UCSD-AML1 (cell line): ENCODE results near the gene KRTAP10-1.
"Not testable (repeated sequence)": the region's sequence is repeated elsewhere in the genome, so short reads cannot be mapped to it uniquely, and the experiment has no call there.

ENCODE experiments used
- DNase-seq: peaks from one replicate; lab custom pipeline; 2025; ENCODE audit not compliant: unreplicated experiment; lab: John Stamatoyannopoulos, UW

The KRTAP10-1 gene

DNA sequence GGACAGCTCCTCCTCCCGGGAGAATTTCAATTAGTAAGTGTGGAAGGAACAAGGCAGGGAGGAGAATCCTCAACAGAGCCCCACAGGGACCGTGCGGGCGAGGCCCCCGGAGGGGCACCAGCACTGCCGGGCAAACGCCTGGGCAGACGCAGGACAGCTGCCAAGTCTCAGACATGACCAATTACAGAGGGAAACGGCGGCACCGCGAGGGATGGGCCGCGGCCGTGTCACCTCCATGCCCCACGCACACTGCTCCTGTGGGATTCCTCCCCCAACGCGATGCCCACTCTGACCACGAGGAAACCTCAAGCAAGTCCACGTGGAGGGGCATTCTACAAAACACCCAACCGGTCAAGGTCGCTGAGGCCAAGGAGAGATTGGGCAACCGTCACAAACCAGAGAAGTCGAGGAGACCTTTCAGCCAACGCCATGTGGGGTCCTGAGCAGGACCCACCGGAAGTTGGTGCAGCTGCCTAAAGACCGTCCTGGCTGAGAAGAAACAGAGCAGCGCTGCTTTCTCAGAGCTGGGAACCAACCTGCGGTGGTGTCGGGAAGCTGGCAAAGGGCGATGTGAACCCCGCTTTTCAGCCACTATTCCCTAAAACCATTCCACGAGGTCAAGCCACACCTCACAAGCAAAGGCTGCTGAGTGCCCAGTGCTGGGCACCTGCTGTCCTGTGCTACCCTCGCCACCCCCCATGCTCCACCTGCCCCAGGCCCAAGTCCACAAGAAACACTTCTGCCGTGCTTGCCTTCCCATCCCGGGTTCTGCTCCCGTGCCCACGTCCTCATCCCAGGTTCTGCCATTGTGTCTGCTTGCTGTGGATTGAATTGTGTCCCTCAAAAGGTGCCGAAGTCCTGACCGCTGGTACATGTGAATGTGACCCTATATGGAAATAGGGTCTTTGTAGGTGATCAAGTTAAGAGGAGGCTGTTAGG, 32.1 kb upstream of the KRTAP10-1 start:
- DNase-seq: no peak

DNA sequence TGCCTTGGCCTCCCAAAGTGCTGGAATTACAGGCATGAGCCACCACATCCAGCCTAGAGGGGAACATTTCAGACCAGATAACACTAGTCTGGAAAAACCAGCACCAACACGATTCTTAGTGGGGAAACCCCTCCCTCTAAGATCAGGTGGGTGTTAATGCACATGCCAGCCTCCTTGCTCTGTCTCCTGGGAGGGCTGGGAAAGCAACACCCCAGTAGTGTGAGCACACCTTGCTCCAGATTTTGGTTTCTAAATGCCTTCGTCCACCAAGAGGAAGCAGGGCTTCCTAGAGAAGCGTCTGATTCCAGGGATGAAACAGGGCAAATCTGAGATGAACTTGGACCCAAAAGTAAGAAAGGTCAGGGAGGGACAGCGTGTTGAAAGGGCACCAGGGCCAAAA, 31.3 kb upstream of the KRTAP10-1 start:
- DNase-seq: no peak

DNA sequence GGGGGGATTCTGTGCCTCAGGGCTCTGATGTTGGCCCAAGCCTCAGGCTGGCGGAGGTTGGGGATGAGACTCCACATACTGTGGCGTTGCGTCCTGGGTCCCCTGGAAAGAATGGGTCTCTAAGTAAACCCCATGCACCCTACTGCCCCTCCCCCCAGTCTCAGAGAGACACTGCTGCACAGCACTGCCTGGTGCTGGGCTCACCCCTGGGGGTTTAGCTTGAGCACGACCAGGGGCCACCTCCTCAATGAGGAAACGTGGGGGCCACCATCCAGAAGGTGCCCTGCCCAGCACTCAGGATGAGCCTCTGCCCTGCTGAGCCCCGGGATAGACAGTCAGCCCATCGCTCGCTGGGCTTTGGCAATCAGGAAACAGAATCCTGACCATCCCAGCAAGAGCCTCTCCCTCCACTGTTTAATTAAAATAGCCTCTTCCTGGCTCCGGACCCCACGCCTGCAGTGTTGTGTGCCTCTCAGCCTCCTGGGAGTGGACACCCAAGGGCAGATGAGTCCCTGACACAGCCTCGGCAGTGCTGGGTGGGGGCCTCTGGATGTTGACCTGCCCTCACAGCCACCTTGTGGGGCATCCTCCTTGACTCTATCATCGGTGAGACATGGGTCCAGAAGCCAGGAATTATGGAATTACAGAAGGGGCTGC, 30.0 kb upstream of the KRTAP10-1 start:
- no peak for DNase-seq

DNA sequence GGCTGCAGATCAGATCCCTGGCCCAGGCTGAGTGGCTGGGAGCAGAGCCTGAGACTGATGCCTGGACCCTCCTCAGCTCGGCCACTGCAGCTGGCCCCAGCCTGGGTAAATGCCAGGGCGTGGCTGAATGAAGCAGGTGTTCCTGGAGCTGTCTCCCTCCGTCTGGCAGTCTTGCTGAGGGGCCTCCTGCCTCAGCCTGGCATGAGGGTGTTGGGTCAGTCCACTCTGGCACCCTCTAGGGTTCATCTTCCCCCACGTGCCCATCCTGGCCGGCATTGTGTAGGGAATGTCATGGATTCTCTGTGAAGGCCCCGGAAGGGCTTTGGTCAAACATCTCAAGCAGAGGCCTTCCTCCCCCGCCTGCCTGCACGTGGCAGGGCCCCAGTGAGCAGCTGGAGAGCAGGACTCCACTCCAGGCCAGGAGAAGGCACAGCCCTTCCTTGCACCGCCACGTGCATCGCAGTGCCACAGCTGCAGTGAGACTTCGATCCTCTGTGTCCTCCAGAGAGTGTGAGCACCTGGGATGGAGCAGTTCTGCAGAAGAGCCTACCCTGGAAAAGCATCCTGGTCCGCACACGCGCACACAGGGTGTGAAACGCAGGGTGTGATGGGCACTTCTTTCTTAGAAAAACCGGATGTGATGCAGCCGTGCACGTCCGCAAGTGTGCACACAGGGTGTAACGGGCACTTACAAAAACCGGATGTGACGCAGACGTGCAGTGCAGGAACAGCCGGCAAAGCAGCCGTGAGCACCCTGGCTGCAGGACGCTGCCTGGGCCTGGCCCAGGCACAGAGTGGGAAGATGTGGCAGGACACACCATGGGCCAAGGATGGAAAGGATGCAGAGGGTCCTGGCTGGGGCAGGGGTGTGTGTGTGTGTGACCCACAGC, 28.9 kb upstream of the KRTAP10-1 start:
- DNase-seq: no peak

DNA sequence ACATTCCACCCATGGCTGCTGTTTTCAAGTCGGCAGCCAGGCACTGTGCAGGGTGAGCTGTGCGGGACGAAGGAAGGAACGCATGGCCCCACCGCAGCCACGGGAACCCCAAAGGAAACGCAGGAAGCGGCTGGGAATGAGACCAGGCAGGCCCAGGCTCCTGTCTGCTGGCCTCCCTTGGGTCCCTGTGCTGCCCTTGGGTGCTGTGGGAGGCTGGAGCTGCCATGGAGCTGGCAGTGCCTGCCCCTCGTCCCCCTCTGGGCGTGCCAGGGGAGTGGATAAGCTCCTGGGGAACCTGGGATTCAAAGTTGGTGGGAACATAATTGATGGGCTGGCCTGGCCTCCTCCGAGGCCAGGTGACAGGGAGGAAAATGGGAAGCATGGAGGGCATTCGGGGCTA, 28.3 kb upstream of the KRTAP10-1 start:
- no peak for DNase-seq

DNA sequence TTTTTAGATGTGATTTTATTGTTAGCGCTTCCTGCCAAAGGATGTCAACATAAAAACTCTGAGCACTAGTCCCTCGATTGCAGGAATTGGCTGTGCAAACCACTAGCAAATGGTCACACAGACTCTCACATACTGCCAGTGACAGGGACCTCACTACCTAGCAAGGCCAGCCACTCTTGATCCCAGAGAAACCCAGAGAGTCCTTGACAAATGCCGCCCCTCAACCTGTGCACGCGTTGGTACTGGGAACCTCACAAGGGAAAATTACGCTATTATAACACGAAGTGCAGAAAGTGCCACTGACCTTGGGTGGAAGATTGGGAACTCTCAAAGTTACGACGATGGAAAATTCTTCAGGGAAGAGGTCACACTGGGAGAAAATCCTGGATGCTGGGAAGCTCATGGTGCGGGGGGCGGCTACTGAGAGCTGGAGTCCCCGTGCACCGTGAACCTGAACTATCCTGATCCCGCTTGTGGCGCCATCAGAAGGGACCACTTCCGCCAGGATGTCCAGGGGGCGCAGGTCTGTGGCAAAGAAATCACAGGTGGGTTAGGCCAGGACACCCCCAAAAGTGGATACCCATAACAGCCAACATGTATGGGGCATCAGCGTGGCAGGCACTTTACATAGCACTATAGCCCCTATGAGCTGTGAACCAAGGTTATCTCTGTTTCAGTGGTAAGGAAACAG, 27.6 kb upstream of the KRTAP10-1 start:
- no peak for DNase-seq

DNA sequence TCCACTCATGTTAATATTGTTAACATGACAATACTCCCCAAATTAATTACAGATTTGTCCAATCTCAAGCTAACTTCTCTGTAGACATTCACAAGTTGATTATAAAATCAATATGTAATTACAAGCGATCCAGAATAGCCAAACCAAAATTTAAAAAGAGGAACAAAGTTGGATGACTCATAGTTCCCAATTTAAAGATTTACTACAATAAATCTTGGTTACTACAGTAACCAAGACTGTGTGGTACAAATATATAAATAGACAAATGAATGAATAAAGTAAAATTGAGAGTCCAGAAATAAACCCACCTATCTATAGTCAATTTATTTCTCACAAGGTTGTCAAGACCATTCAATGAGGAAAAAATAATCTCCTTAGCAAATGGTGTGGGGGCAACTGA, 26.4 kb upstream of the KRTAP10-1 start:
- DNase-seq: no peak

DNA sequence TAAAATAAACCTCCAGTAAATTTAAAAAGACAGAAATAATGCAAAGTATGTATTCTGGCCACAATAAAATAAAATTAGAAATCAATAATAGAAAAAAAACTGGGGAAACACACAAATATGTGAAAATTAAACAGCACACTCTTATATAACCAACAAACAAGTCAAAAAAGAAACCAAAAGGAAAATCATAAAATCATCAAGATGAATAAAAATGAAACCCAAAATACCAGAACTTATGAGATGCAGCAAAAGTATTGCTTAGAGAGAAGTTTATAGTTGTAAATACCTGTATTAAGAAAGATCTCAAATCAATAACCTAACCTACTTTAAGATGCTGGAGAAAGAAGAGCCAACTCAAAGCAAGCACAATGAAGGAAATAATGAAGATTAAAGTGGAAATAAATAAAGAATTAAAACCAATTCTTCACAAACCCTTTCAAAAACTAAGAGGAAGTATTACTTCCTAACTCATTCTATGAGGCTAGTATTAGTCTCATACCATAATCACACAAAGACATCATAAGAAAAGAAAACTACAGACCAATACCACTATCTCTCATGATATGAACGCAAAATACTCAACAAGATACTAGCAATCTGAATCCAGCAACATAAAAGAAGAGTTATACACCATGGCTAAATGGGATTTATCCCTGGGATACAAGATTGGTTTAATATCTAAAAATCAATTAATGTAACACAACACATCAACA, 25.0 kb upstream of the KRTAP10-1 start:
- no peak for DNase-seq

DNA sequence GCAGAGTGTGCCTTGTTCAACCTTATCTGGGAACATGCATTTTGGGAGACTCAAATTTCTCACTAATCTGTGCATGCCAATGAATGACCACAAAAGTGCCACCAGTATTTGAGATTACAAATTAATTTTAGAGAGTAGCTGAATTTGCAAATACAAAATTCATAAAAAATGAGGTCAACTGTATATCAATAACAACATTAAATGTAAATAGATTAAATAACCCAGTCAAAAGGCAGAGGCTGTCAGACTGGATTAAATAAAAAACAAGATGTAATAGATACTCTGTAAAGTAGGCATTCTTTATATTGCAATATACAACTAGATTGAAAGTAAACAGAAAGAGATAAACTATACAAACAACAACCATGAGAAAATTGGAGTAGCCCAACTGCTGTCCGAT, 24.1 kb upstream of the KRTAP10-1 start:
- DNase-seq: no peak

DNA sequence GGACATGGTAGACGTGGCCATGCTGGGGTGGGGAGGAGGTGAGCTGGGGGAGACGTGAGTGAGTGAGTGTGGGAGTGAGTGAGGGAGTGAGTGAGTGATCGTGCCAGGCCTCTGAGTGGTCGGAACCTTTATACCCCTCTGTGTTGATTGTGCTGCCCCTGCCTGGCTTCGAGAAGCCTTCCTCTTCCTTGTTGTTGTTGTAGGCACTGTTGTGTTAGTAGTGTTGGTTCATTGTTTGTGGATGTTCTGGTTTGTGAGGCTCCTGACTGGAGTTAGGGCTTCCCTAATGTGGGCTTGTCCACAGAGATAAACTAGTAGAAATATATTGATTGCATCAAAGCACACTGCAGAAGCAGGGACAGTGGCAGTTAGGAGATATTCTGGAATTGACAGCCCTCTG, 18.7 kb upstream of the KRTAP10-1 start, which contains the start of gene KRTAP10-3:
Gene KRTAP10-3, minus strand, starts transcription at position 101 of the 400 bp plus-strand sequence. Its CDS starts 80 bp downstream, at position 21.
- DNase-seq: no peak

DNA sequence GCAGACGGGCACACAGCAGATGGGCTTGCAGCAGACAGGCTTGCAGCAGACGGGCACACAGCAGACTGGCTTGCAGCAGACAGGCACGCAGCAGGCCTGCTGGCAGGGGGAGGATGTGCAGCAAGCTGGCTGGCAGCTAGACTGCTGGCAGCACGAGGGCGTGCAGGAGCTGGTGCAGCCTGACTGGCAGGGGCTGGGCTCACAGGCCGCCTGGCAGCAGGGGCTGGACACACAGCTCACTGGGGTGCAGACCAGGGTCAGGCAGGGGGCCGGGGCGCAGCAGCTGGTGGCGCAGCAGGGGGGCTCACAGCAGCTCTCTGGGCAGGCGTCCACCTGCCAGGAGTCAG, 18.3 kb upstream of the KRTAP10-1 start:
- DNase-seq: not testable (repeated sequence)

DNA sequence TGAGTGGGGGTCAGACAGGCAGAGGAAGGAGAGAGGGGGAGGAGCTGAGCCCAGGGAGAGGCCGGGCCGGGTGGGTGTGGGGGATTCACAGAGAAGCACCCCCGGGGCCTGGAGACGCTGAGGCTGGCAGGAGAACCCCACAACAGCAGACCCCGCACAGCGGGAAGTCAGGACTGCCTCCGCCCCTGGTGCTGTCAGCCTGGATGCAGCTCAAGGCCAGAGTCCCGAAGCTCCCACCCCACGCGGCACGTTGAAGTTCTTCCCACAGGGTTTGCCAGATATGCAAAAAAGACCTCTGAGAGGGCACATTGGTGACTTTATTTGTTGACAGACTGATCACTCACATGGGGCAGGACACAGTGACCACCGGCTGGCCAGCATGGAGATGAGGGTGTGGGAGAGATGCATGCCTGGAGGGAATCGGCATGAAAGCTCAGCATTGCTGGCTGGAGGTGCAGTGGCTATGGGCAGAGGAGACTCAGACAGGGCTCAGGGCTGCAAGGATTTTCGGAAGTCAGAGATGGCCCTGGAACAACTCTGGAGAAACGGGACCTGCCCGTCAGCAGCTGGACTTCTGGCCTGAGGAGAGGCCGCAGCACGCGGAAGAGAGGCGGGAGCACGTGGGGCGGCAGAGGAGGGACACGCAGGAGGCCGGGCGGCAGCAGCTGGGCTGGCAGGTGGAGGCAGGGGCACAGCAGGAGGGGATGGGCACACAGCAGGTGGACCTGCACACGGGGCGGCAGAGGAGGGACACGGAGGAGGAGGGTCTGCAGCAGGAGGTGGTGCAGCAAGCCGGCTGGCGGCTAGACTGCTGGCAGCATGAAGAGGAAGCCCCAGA, 17.7 kb upstream of the KRTAP10-1 start:
- DNase-seq: no peak

DNA sequence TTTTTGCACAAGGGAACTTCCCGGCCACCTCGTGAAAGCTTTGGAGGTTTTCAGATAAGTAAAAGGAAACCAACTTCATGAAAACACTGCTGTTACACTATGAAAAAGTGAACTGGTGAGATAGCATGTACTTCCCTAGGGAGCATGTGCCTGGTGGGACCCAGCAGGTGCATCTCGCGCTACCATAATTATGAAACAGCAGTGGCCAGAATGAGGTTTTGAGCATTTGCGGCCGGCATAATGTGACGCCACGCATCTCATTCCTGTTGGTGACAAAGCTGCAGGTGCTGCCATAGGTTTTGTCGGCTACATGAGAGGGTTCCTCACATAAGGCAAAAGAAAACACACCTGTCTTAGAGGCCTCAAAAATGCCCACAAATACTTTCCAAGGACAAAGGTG, 16.9 kb upstream of the KRTAP10-1 start:
- no peak for DNase-seq

DNA sequence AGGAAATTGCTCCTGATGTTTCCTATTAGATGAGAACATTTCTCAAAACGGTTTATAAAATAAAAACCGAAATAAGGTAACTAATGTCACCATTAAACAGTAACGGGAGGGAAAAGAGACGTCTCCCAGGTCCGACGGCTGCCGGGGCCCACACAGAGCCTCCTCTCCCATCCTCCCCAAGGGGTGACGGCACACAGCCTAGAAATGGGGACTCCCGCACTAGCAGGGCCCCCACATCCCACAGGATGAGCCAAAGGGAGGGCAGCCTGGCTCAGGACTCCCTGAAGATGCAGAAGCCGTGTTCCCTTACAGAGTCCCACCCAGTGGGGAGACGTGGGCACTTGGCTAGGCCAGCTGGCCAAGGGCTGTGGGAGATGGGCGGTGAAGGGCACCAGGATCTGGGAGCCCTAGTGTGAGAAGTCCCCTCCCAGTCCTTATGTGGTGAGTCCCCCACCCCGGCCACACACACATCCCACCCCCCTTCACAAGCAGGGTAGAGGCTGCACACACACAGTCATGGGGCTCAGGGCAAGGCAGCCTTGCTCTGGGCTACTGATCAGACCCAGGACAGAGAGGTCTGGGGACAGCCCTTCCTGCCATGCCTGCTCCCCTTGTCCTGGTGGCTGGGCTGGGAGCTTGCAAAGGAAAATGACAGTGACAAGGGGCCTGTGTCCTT, 15.3 kb upstream of the KRTAP10-1 start:
- DNase-seq: no peak

DNA sequence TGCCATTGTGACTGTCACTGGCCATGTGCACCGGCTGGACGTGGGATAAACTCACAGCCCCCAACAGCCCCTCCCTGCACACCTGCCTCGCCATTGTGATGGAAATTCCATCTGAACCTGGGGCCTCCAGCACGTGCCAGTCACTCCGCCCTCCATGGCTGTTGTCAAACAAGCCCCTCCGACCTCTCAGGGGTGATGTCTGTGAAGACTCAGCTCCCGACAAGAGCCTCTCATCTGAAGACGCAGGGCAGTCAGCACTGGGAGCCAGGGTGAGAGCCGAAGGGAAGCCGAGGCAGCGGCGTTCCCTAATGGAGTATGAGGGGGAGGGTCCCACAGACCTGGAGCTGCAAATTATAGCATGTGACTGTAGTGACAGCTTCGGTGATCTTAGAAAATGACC, 12.7 kb upstream of the KRTAP10-1 start:
- no peak for DNase-seq

DNA sequence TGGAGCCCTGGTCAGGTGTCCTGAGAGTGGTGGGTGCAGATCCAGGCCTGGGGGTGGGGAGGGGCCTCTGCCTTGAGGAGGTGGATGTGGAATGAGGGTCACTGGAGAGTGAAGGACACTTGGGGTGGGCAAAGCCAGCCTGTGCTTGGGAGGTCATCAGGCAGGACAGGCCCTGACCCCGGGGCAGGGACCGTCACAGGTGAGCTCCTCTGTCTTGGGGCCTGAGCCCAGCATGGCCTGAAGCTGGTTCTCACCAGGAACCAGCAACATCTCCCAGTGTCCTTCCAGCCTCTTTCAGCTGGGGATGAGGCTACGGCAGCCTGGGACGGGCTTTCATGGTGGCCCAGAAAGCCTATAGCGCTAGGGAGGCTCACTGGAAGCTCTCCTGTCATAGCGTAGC, 12.1 kb upstream of the KRTAP10-1 start:
- DNase-seq: no peak

DNA sequence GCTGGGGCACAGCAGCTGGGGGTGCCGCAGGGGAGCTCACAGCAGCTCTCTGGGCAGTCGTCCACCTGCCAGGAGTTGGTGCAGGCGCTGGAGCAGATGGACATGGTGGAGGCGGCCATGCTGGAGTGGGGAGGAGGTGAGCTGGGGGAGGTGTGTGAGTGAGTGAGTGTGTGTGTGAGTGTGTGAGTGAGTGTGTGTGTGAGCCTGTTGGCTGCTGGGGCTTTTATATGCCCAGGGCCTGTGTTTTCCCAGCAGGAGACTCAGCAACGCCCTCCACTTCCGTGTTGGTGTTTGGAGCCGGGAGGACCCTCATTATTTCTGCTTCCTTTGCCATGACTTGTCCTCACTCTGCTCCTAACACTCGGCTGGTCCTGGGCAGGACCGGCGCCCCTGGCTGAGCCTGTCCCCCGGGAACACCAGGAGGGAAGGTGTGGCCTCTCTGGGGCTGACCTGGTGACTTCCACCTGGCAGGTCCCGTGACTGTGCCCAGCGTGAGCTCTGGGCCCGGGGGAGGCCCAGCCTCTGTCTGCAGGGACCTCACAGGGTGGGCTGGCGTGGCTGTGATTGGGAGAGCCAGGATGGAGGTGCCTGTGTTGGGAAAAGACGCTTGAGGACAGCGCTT, 11.5 kb upstream of the KRTAP10-1 start, which contains the start of gene KRTAP10-2:
Gene KRTAP10-2, minus strand, starts transcription at position 166 of the 622 bp plus-strand sequence. Its CDS starts 47 bp downstream, at position 119.
- DNase-seq: no peak

DNA sequence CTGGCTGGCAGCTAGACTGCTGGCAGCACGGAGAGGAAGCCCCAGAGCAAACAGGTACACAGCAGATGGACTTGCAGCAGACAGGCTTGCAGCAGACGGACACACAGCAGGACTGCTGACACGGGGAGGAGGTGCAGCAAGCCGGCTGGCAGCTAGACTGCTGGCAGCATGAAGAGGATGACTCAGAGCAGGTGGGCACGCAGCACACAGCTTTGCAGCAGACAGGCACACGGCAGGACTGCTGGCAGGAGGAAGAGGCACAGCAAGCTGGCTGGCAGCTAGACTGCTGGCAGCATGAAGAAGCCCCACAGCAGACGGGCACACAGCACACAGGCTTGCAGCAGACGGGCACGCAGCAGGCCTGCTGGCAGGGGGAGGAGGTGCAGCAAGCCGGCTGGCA, 10.8 kb upstream of the KRTAP10-1 start:
- no peak for DNase-seq
